Measurements from ENCODE around the gene TENM3.

TENM3 gene

DNA sequence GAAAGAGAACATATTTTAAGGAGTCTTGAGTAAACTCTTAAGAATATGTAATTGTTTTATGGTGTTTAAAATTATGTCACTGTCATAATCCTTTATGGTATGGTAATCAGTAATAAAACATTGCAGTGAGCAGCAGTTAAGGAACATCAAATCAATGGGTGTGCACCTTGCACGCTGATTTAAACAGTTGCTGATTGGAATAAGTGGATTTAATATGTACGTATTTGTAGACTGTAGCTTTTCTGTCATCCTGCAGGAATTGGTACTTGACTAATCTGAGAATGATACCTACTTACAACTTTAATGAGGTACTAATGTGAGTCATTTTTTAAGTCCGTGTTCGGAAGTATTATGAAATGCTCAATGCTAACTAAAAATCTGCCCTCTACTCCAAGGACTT lies 461.7 kb downstream of the TENM3 start:
- no peak for DNase-seq (ENCODE audit: extremely low read depth, low read depth)
- TF ChIP-seq, protein P1, sequence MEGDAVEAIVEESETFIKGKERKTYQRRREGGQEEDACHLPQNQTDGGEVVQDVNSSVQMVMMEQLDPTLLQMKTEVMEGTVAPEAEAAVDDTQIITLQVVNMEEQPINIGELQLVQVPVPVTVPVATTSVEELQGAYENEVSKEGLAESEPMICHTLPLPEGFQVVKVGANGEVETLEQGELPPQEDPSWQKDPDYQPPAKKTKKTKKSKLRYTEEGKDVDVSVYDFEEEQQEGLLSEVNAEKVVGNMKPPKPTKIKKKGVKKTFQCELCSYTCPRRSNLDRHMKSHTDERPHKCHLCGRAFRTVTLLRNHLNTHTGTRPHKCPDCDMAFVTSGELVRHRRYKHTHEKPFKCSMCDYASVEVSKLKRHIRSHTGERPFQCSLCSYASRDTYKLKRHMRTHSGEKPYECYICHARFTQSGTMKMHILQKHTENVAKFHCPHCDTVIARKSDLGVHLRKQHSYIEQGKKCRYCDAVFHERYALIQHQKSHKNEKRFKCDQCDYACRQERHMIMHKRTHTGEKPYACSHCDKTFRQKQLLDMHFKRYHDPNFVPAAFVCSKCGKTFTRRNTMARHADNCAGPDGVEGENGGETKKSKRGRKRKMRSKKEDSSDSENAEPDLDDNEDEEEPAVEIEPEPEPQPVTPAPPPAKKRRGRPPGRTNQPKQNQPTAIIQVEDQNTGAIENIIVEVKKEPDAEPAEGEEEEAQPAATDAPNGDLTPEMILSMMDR (IDR thresholded peaks at IDR 0.05; ENCODE audit: low read depth, low read length, missing control alignments), result no peak
- no peak overlapping the region for H3K4me3 ChIP-seq (replicated peaks; ENCODE audit: low read depth, low read length)

DNA sequence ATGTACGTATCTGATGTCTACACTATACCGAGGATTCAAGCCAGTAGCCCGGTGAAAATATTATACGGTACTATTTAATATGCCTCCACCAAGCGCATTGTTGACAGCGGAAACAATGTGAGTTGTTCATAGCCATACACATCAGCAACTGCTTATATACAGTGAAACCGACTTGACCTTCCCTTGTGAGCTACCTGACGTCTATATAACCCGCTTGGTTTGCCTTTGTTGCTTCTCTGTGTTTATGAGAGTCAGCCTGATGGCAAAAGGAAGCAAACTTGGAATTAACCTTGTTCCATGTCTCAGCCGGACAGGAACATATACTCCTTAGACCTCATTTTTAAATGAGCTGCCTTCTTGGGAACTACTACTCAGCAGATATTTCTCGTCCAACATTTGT lies 462.2 kb downstream of the TENM3 start:
- no peak overlapping the region for H3K4me3 ChIP-seq (replicated peaks; ENCODE audit: low read depth, low read length)
- DNase-seq (ENCODE audit: extremely low read depth, low read depth), result no peak
- TF ChIP-seq, protein P1 (IDR thresholded peaks at IDR 0.05; ENCODE audit: low read depth, low read length, missing control alignments), result no peak

DNA sequence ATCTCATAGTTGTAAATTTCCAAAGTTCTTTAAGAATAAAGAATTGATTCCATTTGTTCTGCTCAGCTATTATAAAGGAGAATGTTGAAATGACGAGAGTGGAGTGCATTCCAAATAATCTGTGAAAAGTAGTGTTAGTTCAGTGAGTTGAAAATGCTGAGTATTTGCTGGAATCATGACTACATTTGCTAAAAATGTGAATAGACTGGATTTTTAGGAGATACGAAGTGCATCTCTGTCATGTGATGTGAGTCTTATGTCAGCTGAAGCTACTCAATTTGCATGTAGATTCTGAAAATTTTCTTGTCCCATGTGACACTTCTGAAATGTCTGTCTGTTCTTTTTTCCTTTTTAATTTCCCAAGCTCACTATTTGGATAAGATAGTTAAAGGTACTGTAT lies 468.0 kb downstream of the TENM3 start:
- TF ChIP-seq, protein P1 (IDR thresholded peaks at IDR 0.05; ENCODE audit: low read depth, low read length, missing control alignments), result no peak
- no peak for DNase-seq (ENCODE audit: extremely low read depth, low read depth)
- H3K4me3 ChIP-seq (replicated peaks; ENCODE audit: low read depth, low read length), result no peak overlapping the region

DNA sequence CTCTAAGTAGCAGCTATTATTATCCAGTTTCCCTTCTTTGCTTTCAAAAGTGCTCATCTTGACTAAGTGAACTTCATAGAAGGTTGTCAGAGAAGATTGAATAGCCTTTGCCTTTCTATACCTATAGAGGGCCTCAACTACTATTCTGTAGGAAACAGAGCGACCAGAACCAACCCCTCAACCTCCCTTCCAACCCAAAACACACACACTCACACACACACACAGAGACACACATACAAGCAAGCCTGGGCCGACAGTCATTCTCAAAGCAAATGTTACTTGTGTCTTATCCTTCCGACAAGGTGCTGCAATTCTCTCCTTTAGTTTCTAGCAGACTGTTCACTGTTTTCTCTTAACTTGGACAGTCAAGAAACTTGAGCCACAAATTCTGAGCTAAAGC lies 472.3 kb downstream of the TENM3 start:
- no peak overlapping the region for H3K4me3 ChIP-seq (replicated peaks; ENCODE audit: low read depth, low read length)
- DNase-seq (ENCODE audit: extremely low read depth, low read depth), result no peak
- TF ChIP-seq, protein P1 (IDR thresholded peaks at IDR 0.05; ENCODE audit: low read depth, low read length, missing control alignments), result no peak

DNA sequence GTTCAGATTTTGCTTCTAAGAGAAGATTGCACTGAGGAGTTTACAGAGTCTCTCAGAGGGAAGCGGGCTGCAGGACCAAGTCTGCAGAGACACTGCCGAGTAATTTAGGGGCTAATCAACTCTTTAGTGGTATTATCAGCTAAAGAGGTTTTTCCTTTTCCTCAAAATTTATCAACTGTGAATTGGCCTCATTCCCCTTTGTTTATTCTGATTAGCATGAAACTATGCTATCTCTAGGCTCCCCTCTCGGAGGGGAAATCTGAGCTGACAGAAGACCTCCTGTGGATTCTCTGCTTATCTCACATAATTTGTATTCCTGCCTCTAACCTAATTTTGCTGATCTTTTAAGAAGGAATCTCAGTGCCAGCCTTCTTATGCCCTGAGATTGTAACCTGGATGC lies 473.0 kb downstream of the TENM3 start:
- TF ChIP-seq, protein P1 (IDR thresholded peaks at IDR 0.05; ENCODE audit: low read depth, low read length, missing control alignments), result no peak
- DNase-seq (ENCODE audit: extremely low read depth, low read depth), result no peak
- no peak overlapping the region for H3K4me3 ChIP-seq (replicated peaks; ENCODE audit: low read depth, low read length)

DNA sequence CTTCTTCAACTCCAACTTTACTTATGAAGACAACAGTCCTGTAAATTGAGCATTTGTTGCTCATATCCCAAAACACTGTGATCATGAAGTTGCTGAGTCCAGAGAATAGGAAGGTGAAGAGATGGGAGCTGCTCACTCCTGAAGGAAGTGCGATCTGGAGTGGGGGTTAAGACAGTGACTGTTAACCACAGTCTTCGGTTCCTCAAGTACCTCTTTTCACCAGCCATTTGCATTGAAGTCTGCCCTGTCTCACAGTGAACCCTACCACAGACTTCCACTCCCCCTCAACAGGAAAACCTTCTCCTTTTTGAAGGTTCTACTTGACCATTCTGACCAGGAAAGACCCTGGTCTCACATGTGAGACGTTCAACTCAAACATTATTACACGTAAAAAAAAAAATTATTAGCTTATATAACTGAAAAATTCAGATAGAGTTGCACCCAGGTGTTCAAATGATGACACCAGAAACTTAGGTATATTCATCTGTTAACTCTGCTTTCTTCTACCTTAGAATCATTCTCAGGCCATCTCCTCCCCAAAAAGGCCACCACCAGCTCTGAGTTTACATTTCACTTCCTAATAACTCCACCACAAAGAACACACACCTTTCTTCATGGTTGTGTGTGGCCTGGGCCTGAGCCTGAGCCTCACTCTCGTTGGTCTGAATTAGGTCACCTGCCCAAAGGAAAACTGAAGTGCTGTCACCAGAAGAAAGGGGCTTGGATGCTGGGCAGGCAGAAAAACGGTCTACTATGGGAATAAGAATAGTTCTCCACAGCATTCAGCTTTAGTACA lies 474.8 kb downstream of the TENM3 start:
- TF ChIP-seq, protein P1 (IDR thresholded peaks at IDR 0.05; ENCODE audit: low read depth, low read length, missing control alignments), result no peak
- H3K4me3 ChIP-seq (replicated peaks; ENCODE audit: low read depth, low read length), result no peak overlapping the region
- no peak for DNase-seq (ENCODE audit: extremely low read depth, low read depth)

DNA sequence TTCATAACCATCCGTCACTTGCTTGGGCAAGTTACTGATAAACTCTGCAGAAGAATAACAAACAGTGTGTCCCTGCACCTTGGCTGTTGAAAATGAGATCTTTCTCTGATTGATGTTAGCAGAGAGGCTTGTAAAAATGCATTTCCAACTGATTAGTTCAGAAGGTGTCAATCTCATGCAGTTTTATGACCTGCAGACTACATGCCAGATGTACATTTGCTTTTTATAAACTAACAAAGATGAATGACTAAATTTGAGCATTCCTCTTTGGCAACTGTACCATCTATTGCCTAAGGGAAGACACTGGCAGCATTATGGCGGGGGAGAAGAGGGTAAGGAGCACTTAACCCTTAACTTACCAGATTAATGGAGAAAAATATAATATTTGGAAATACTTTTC lies 481.2 kb downstream of the TENM3 start:
- H3K4me3 ChIP-seq (replicated peaks; ENCODE audit: low read depth, low read length), result no peak overlapping the region
- DNase-seq (ENCODE audit: extremely low read depth, low read depth), result peak; percentile 2
- TF ChIP-seq, protein P1 (IDR thresholded peaks at IDR 0.05; ENCODE audit: low read depth, low read length, missing control alignments), result no peak

All from HFF-Myc (cell line).